ENCODE measurements around the gene SH2D5. TPM values are rescaled to one million over a fixed set of nuclear protein-coding genes. Genes with fewer than 3 reads are reported as not detected.

SH2D5 gene
- total and polyA plus RNA-seq, 4 donors: 0.37 to 0.93 (median 0.52) TPM; not detected in 1

- Histone ChIP-seq H3K9ac (ENCODE audit: insufficient read depth in 1 of 2, low read length in 2 of 2) (no peak overlapping the region), H3K27me3 (ENCODE audit: control insufficient read depth in 3 of 3, insufficient read depth in 3 of 3, low read length in 2 of 3) (no peaks in the 10 kb centered on the region), H3K36me3 (ENCODE audit: control insufficient read depth in 4 of 4, insufficient read depth in 4 of 4, low read length in 4 of 4) (no peaks in the 10 kb centered on the region), H3K4me1 (ENCODE audit: control insufficient read depth in 5 of 5, insufficient read depth in 5 of 5, low read length in 5 of 5) (peaks cover 0 to 3% (median 0%) of the 10 kb centered on the region in 5 donors), H3K4me3 (no peak overlapping the region), H3K27ac (ENCODE audit: low read depth in 1 of 2, low read length in 1 of 2) (no peak overlapping the region), H3K9me3 (ENCODE audit: control insufficient read depth in 4 of 4, insufficient read depth in 3 of 4, low read length in 3 of 4) (no peaks in the 10 kb centered on the region)
- DNase-seq: no peak
- TF ChIP-seq CTCF (IDR thresholded peaks at IDR 0.05; ENCODE audit: control extremely low read depth, extremely low read depth): no peak
- 88 to 94% methylated on average over 18 of the region's 18 CpGs for WGBS, 2 donors
- no peak for ATAC-seq (ENCODE audit: insufficient read depth, low FRiP score)
Measured at GRCh38 chr1:20698195-20698910, 34.1 kb downstream of the SH2D5 start.

- no peak for ATAC-seq (ENCODE audit: insufficient read depth, low FRiP score)
- 88 to 90% methylated on average over 12 of the region's 12 CpGs for WGBS, 2 donors
- no peak for TF ChIP-seq CTCF (IDR thresholded peaks at IDR 0.05; ENCODE audit: control extremely low read depth, extremely low read depth)
- no peak overlapping the region for H3K4me3 ChIP-seq
- no peak overlapping the region for H3K9ac ChIP-seq (ENCODE audit: insufficient read depth in 1 of 2, low read length in 2 of 2)
- no peak for DNase-seq
- H3K36me3 ChIP-seq (ENCODE audit: control insufficient read depth in 4 of 4, insufficient read depth in 4 of 4, low read length in 4 of 4): no peaks in the 10 kb centered on the region
- H3K27ac ChIP-seq (ENCODE audit: low read depth in 1 of 2, low read length in 1 of 2): no peak overlapping the region
- H3K4me1 ChIP-seq (ENCODE audit: control insufficient read depth in 5 of 5, insufficient read depth in 5 of 5, low read length in 5 of 5): peaks cover 0 to 3% (median 0%) of the 10 kb centered on the region in 5 donors
- no peaks in the 10 kb centered on the region for H3K27me3 ChIP-seq (ENCODE audit: control insufficient read depth in 3 of 3, insufficient read depth in 3 of 3, low read length in 2 of 3)
- no peaks in the 10 kb centered on the region for H3K9me3 ChIP-seq (ENCODE audit: control insufficient read depth in 4 of 4, insufficient read depth in 3 of 4, low read length in 3 of 4)
Measured at GRCh38 chr1:20697563-20697962, 34.9 kb downstream of the SH2D5 start.

GRCh38 chr1:20696397-20697333 is 35.8 kb downstream of the SH2D5 start:
- TF ChIP-seq CTCF (IDR thresholded peaks at IDR 0.05; ENCODE audit: control extremely low read depth, extremely low read depth): peak; percentile 79
- Histone ChIP-seq H3K4me1 (ENCODE audit: control insufficient read depth in 5 of 5, insufficient read depth in 5 of 5, low read length in 5 of 5) (peaks cover 0 to 3% (median 0%) of the 10 kb centered on the region in 5 donors), H3K27ac (ENCODE audit: low read depth in 1 of 2, low read length in 1 of 2) (peak overlapping the region; percentile 77 to 78), H3K9ac (ENCODE audit: insufficient read depth in 1 of 2, low read length in 2 of 2) (peak overlapping the region; percentile 17 to 42), H3K9me3 (ENCODE audit: control insufficient read depth in 4 of 4, insufficient read depth in 3 of 4, low read length in 3 of 4) (no peaks in the 10 kb centered on the region), H3K27me3 (ENCODE audit: control insufficient read depth in 3 of 3, insufficient read depth in 3 of 3, low read length in 2 of 3) (no peaks in the 10 kb centered on the region), H3K36me3 (ENCODE audit: control insufficient read depth in 4 of 4, insufficient read depth in 4 of 4, low read length in 4 of 4) (no peaks in the 10 kb centered on the region), H3K4me3 (no peak overlapping the region)
- WGBS, 2 donors: 3 to 4% methylated on average over 38 to 46 of the region's 46 CpGs
- ATAC-seq (ENCODE audit: insufficient read depth, low FRiP score) (peak; percentile 90), DNase-seq (peak; percentile 92 to 94 (median 93))
